Measurements from ENCODE around the gene KIF3C.

GRCh38 chr2:25912851-25913695 lies 69.2 kb downstream of the KIF3C start:
- TF ChIP-seq POLR2A (IDR thresholded peaks at IDR 0.05): no peak
- no peak for TF ChIP-seq CTCF (IDR thresholded peaks at IDR 0.05)

Data from thyroid gland (tissue), 4 donors.